GM12873 (cell line): ENCODE results near the gene ZMYND12.

Source experiments
- TF ChIP-seq, protein P1 (sequence below): IDR thresholded peaks from 2 replicates; pipeline ENCODE4 v1.5.1; 2012; ENCODE audit warnings: low read depth, mild to moderate bottlenecking, moderate library complexity, low read length, control low read depth; ENCODE audit not compliant: insufficient read depth; ENCODE audit errors: missing control alignments

The ZMYND12 gene

DNA sequence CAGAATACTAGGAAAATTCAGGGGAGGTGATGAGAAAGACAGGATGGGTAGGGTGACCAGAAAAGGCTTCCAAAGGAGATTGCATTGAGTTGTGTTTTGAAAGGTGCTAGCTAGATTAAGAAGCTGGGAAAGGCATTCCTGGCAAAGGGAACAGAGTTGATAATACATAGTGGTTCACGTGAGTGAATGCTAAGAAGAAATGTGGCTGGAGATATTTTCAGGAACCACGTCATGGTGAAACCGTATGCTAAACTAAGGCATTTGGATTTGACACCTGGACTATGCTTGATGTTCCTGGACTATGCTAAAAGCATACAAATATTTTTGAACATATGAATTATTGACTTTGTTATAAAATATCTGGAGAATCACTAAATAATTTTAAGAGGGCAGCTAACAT, 22.0 kb upstream of the ZMYND12 start:
- TF ChIP-seq, protein P1, sequence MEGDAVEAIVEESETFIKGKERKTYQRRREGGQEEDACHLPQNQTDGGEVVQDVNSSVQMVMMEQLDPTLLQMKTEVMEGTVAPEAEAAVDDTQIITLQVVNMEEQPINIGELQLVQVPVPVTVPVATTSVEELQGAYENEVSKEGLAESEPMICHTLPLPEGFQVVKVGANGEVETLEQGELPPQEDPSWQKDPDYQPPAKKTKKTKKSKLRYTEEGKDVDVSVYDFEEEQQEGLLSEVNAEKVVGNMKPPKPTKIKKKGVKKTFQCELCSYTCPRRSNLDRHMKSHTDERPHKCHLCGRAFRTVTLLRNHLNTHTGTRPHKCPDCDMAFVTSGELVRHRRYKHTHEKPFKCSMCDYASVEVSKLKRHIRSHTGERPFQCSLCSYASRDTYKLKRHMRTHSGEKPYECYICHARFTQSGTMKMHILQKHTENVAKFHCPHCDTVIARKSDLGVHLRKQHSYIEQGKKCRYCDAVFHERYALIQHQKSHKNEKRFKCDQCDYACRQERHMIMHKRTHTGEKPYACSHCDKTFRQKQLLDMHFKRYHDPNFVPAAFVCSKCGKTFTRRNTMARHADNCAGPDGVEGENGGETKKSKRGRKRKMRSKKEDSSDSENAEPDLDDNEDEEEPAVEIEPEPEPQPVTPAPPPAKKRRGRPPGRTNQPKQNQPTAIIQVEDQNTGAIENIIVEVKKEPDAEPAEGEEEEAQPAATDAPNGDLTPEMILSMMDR: no peak

DNA sequence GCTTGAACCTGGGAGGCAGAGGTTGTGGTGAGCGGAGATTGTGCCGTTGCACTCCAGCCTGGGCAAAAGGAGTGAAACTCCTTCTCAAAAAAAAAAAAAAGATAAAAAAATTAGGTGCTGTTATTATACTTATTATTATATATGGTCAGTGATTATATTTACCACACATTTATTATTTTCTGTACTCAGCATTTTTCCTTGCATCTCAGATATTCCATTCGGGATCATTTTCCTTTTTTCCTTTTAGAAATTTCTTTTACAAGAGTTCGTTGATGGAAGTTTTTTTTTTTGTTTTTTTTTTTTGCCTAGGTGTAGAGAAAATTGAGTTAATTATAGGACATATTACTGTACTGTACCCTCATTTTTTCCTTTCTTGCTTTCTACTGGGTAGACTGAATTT, 20.8 kb upstream of the ZMYND12 start:
- TF ChIP-seq, protein P1: no peak

DNA sequence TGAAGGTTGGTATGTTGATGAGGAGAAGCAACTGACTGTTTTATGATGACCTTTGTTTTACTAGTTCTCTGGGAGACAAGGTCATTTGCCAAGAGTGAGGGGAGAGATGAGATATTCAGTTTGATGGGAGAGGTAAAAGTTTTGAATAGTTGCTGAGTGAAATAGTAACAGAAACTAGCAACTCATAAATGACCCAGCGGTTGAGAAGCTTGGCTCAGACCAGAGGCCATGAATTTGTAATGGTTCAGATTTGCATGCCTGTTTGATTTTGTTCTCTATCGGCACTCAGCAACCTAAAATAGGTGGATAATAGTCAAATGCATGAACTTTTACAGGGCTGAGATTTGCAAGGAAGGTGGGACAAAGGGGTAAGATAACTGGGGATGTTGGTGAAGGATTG, 13.9 kb upstream of the ZMYND12 start:
- TF ChIP-seq, protein P1: no peak

DNA sequence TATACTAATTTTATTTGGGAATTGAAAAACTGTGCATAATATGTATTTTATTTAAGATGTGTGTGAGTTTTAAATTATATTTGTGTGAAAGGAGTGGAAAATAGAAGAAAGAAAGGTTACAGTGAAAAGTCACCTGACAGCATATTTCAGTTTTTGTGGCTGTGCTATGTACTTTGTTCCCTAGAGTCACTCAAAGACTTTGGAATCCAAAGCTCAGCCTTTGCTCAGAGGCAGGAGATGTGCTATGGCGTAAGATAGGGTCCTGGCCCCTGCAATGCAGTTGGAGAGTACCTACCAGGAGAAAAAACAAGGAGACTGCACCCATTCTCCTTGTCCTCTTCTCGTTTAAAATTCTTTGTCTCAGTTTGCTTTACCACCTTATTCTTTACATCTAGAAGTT, 10.2 kb upstream of the ZMYND12 start:
- TF ChIP-seq, protein P1: no peak

DNA sequence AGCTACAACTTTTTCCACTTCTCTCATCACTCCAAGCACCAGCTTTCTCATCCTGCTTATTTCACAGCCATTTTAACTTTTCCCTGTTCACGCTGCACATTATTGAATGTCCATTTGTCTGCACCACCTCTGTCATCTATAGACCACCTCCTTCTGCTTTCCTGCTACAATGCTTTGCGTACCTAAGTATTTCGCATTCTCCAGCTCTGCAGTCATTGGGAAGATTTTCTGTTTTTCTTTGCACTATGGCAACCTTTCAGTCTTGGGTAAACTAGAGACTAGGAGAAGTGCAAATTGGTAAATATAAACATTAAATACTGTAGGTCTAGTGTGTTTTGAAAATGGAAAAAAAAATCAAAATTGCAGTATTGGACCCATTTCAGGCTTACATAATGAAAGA, 8.1 kb upstream of the ZMYND12 start:
- TF ChIP-seq, protein P1: no peak

DNA sequence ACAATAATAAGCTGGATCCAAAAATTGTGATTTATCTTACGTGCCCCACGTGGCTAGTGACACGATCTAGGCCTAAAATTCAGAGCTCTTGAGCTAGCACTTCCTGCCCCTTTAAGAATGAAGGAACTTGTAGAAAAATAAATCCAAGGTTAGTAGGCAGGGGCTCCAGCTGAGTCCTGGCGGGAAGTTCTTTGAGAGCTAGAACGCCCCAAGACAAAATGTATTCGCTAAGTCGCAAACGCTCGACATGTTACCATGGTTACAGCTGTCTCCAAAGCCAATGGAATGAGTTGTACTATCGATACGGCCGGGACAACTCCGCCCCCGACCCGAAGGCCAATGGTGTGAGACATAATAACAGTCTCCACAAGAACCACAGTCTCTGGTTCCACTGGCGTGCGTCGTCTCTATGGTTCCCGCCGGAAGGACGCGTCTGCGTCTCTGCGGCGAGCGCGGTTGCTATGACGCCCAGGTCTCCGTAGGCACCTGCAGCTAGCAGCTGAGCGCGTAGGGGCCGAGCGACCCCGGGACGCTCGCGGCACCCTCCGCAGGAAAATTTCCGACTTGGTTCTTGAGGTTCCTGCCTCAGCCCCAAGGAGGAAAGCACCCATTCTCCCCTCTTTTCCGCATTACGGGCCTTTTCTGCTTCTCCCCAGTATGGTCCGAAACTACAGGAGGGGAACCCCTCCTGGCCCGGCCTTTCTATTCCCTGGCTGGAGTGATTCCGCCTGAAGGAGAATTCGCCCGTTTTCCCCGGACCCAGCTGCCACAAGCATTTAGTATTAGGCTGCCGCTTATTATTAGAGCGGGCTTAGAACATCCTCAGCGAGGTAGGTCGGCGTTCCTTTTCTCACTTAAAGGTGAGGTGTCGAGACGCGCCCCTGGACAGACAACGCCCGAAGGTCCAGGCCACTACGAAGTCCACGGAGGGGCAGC, 7.3 kb upstream of the ZMYND12 start, which contains the start of gene CCDC30:
Gene CCDC30, plus strand, starts transcription at position 459 of the 936 bp plus-strand sequence. CDS start 17,266 bp downstream, outside the sequence.
- TF ChIP-seq, protein P1: no peak

DNA sequence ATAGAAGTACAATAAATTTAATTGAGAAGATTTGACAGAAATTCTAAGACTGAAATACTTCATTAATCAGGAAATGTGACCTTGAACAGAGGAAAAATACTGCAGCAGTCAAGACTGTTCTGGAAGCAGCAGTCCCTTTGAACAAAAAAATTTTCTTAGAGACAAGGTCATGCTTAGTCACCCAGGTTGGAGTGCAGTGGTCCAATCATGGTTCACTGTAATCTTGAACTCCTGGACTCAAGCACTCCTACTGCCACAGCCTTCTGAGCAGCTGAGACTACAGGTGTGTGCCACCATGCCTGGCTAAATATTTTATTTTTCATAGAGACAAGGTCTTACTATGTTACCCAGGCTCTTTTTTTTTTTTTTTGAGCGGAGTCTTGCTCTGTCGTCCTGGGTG, 5.4 kb upstream of the ZMYND12 start:
- TF ChIP-seq, protein P1: no peak
